ENCODE data around the gene FN3KRP. TPM values are rescaled to one million over a fixed set of nuclear protein-coding genes. Genes with fewer than 3 reads are reported as not detected.

Gene FN3KRP
- polyA plus RNA-seq, 1 experiment = 15.1 TPM

DNA sequence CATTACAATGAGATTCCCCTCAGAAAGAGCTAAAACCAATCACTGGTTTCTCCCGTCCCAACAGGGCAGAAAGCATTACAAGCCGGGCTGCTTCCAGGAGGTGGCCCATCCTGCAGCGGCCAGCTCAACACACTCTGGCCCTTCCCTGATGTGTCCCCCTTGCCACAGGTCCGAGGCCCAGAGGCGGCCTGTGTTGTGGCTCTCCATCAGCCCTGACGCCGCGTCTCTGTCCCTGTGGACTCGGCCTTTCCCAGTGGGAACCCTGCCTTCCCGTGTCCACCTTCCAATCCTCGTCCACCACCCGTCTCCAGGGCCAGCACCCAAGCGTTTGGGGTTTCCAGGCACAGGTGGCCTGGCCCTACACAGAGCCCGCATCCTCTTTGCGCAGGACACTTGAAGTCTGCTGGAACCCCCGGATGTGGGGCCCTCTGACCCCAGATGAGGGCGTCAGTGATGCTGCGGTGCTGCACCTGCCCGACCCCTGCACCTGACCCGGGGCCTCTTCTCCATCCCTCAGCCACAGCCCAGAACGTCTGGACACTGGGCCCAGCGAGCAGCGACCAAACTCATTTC, 39.1 kb upstream of the FN3KRP start:
- Histone ChIP-seq H3K4me3 (ENCODE audit: low read depth, low read length) (no peak overlapping the region), H3K9me3 (ENCODE audit: control insufficient read depth, insufficient read depth, low read length) (peaks cover 13% of the 10 kb centered on the region), H3K27ac (ENCODE audit: low read depth, low read length) (no peak overlapping the region), H3K27me3 (ENCODE audit: control insufficient read depth, insufficient read depth, low read length) (peaks cover 2% of the 10 kb centered on the region)
- TF ChIP-seq, protein P1, sequence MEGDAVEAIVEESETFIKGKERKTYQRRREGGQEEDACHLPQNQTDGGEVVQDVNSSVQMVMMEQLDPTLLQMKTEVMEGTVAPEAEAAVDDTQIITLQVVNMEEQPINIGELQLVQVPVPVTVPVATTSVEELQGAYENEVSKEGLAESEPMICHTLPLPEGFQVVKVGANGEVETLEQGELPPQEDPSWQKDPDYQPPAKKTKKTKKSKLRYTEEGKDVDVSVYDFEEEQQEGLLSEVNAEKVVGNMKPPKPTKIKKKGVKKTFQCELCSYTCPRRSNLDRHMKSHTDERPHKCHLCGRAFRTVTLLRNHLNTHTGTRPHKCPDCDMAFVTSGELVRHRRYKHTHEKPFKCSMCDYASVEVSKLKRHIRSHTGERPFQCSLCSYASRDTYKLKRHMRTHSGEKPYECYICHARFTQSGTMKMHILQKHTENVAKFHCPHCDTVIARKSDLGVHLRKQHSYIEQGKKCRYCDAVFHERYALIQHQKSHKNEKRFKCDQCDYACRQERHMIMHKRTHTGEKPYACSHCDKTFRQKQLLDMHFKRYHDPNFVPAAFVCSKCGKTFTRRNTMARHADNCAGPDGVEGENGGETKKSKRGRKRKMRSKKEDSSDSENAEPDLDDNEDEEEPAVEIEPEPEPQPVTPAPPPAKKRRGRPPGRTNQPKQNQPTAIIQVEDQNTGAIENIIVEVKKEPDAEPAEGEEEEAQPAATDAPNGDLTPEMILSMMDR (IDR thresholded peaks at IDR 0.05; ENCODE audit: low read depth, low read length) = no peak
- ChIA-PET POLR2A (no interaction called here), CTCF (interaction anchor here (1.5 kb wide), 1 partner anchor 9 kb away, joined by 7 read pairs; no protein-coding TSS in a partner anchor)
- DNase-seq (ENCODE audit: low read depth, low spot score) = no peak

DNA sequence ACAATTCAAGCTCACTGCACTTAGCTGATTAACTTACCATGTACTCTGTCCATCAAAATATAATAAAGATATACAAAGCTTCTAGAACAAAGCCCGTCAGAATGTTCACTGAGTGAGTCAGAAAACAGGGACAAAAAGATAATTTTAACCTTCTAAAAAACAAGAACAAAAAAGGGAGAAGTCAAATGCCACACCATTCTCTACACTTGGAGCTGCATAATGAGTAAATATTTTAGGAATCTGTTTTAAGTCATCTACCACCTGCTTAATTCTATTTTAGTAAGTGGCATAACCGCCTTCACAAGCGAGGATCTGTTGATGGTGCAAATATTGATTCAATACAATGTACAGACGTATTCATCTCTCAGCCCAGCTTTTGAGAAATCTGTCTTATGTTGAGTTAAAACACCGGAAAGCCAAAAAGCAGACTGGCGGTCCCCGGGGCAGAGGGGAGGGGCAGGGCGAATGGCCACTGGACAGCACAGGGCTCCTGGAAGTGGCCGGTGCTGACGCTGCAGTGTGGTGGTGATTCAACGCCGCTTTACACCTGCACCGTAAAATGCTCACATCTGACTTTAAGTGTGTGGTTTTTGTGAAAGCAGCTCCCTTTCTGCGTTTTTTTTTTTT, 38.1 kb upstream of the FN3KRP start:
- H3K27ac ChIP-seq (ENCODE audit: low read depth, low read length) = no peak overlapping the region
- POLR2A ChIA-PET = no interaction called here
- no peak for DNase-seq (ENCODE audit: low read depth, low spot score)
- H3K27me3 ChIP-seq (ENCODE audit: control insufficient read depth, insufficient read depth, low read length) = peaks cover 2% of the 10 kb centered on the region
- no peak overlapping the region for H3K4me3 ChIP-seq (ENCODE audit: low read depth, low read length)
- CTCF ChIA-PET = interaction anchor here (1.5 kb wide), 1 partner anchor 10 kb away, joined by 7 read pairs; no protein-coding TSS in a partner anchor
- peaks cover 13% of the 10 kb centered on the region for H3K9me3 ChIP-seq (ENCODE audit: control insufficient read depth, insufficient read depth, low read length)
- TF ChIP-seq, protein P1 (IDR thresholded peaks at IDR 0.05; ENCODE audit: low read depth, low read length) = no peak

DNA sequence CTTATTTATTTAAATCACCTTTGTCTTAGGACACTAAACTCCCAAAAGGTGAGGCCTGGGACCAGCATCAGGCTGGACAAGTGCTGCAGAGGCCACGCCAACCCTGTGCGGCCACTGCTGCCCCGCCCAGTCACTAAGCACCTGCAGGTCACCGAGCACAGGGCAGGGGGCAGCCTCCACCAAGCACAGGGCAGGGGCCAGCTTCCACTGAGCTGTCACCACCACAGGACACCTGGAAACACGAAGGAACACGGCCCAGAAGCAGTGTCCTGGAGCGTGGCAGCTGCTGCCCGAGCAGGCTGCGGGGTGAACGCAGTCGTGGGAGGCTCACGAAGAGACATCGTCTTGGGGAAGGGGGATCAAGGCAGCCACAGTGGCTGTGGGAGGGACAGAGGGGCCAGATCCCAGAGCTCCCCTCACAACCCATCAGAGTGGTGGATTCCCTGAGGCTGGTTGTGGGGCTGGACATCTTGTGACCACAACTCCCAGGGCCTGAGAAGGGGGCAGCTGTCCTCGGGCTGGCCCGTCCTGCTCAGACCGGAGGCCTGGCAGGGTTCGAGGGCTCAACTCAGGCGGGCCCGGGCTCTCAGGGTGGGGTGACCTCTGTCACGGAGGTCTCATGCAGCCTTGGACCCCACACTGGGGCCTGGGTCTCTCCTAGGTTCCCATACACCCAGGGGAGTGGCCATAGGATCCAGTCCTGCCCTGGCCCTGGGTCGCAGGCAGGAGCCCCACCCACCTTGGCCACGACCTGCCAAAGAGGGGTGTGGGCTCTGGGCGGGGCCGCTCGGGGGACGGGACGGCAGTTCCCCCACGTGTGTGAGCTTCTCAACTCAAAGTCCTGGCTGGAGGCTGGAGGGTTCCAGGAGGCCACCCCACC, 36.7 kb upstream of the FN3KRP start:
- DNase-seq (ENCODE audit: low read depth, low spot score) = no peak
- H3K27ac ChIP-seq (ENCODE audit: low read depth, low read length) = no peak overlapping the region
- H3K27me3 ChIP-seq (ENCODE audit: control insufficient read depth, insufficient read depth, low read length) = peaks cover 2% of the 10 kb centered on the region
- TF ChIP-seq, protein P1 (IDR thresholded peaks at IDR 0.05; ENCODE audit: low read depth, low read length) = no peak
- ChIA-PET CTCF (interaction anchor here (0.6 kb wide), 2 partner anchors 11 to 359 kb away, joined by 3 to 5 read pairs; no protein-coding TSS in a partner anchor), POLR2A (no interaction called here)
- no peak overlapping the region for H3K4me3 ChIP-seq (ENCODE audit: low read depth, low read length)
- H3K9me3 ChIP-seq (ENCODE audit: control insufficient read depth, insufficient read depth, low read length) = peaks cover 13% of the 10 kb centered on the region

DNA sequence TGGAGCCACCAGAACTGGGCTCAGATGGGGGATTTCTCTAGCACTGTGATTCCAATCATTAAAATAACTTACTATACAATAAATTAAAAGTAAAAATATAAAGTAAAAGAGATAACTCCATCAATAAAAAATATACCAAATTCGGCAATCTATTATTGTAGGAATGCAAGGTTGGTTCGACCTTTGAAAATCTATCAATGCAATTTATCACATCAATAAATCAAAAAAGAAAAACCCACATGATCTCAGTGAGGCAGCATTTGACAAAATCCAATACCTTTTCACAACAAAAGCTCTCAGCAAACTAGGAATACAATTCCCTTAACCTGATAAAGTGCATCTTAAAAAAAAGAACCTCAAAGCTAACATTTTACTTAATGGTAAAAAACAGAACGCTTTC, 35.0 kb upstream of the FN3KRP start:
- POLR2A ChIA-PET = interaction anchor here (0.7 kb wide), 1 partner anchor 20 kb away, joined by 5 read pairs; no protein-coding TSS in a partner anchor
- H3K27me3 ChIP-seq (ENCODE audit: control insufficient read depth, insufficient read depth, low read length) = peaks cover 2% of the 10 kb centered on the region
- H3K9me3 ChIP-seq (ENCODE audit: control insufficient read depth, insufficient read depth, low read length) = peaks cover 13% of the 10 kb centered on the region
- CTCF ChIA-PET = interaction anchor here (0.6 kb wide), 1 partner anchor 13 kb away, joined by 3 read pairs; no protein-coding TSS in a partner anchor
- no peak for DNase-seq (ENCODE audit: low read depth, low spot score)
- no peak overlapping the region for H3K27ac ChIP-seq (ENCODE audit: low read depth, low read length)
- TF ChIP-seq, protein P1 (IDR thresholded peaks at IDR 0.05; ENCODE audit: low read depth, low read length) = no peak
- H3K4me3 ChIP-seq (ENCODE audit: low read depth, low read length) = no peak overlapping the region

Measured in AG04450 (cell line).